Heart left ventricle (tissue), 16 donors: Measurements from ENCODE around the gene CES4A. TPM values are rescaled to one million over a fixed set of nuclear protein-coding genes. Genes with fewer than 3 reads are reported as not detected.
A peak's percentile ranks its signal among the peaks of the same experiment; 100 is the strongest.
"Not testable (repeated sequence)": the region's sequence is repeated elsewhere in the genome, so short reads cannot be mapped to it uniquely, and the experiment has no call there.

ENCODE experiments used
- ATAC-seq, 4 donors: fragments of 200-7000 bp; cut with Tn5 transposase; one replicate each; pipeline ENCODE4 v1.9.1; 2020 to 2022; ENCODE audit warnings: moderate library complexity in 4 of 4, mild to moderate bottlenecking in 3 of 4, moderate number of reproducible peaks in 1 of 4
- DNase-seq, 5 donors: peaks; one replicate each; pipeline ENCODE4 v3.0.0-alpha.2; 2020
- H3K27ac ChIP-seq, 12 donors: fragments of 200-600 bp; sonication (generic) in 4 of 12; one replicate each; pipeline versions ENCODE4 v1.5.0 to v1.8.0; 2016 to 2022; ENCODE audit warnings: mild to moderate bottlenecking in 2 of 12
- H3K27me3 ChIP-seq, 9 donors: fragments of 200-600 bp; sonication (generic) in 2 of 9; one replicate each; pipeline versions ENCODE4 v1.5.1 to v1.8.0; 2016 to 2022; ENCODE audit warnings: mild to moderate bottlenecking in 3 of 9
- H3K36me3 ChIP-seq, 9 donors: fragments of 200-600 bp; sonication (generic) in 2 of 9; one replicate each; pipeline versions ENCODE4 v1.5.0 to v1.8.0; 2018 to 2022; ENCODE audit warnings: mild to moderate bottlenecking in 2 of 9
- H3K4me1 ChIP-seq, 12 donors: fragments of 200-600 bp; sonication (generic) in 4 of 12; one replicate each; pipeline versions ENCODE4 v1.5.0 to v1.8.0; 2016 to 2022; ENCODE audit warnings: mild to moderate bottlenecking in 3 of 12
- H3K4me3 ChIP-seq, 12 donors: fragments of 200-600 bp; sonication (generic) in 4 of 12; one replicate each; pipeline versions ENCODE4 v1.5.0 to v1.8.0; 2017 to 2022; ENCODE audit warnings: mild to moderate bottlenecking in 9 of 12, moderate library complexity in 4 of 12
- H3K9me3 ChIP-seq, 12 donors: fragments of 200-600 bp; sonication (generic) in 4 of 12; one replicate each; pipeline versions ENCODE4 v1.5.0 to v1.8.0; 2016 to 2022; ENCODE audit warnings: mild to moderate bottlenecking in 1 of 12
- POLR2A ChIP-seq, 2 donors: fragments of 450-650 bp; IDR thresholded peaks; one replicate each; pipeline ENCODE4 v1.6.1; 2017; ENCODE audit warnings: antibody characterized with exemption in 2 of 2, mild to moderate bottlenecking in 2 of 2, moderate library complexity in 2 of 2
- WGBS, 4 donors: extraction: QIAGEN DNeasy Blood & Tissue Kit in 2 of 4; methylation state at CpG; one replicate each; pipeline versions ENCODE4 v1.1.5 to v1.1.7; 2013 to 2018; 5-methylcytosine and 5-hydroxymethylcytosine counted together
- intact Hi-C, 10 donors: fragments of 100-400 bp; cut with DNase I; formaldehyde crosslinking; loops; one replicate each; pipeline versions ENCODE4 v1.11.1 to v1.14.2; 2022
- polyA plus RNA-seq, 2 donors: library from polyadenylated mRNA; stranded (reverse); fragments of 200-250 nt; gene quantifications; one replicate each; pipeline ENCODE4 v1.2.3, GENCODE V29; 2013
- total RNA-seq, 9 donors: library from RNA; depleted of rRNA in 2 of 9; stranded (reverse); fragments of >200 nt in 2 of 9; fragmentation: NEBNext Ultra II Directional in 3 of 9; extraction: Animal tissue kit (Norgen Biotek cat#: 25700) in 3 of 9; gene quantifications; one replicate each; pipeline versions ENCODE4 v1.1.0 to v1.2.4, GENCODE V29; 2016 to 2023
- TF ChIP-seq, protein P1 (sequence below), 12 donors: fragments of 200-600 bp; sonication (generic) in 4 of 12; IDR thresholded peaks; one replicate each; pipeline versions ENCODE4 v1.5.0 to v1.8.0; 2018 to 2022; ENCODE audit warnings: antibody characterized with exemption in 12 of 12, mild to moderate bottlenecking in 5 of 12
- donor health status: ischemic (EF 13 %, LVEDD 7.1; RV severe dilation, severe dysfunction).
- donor health status: healthy with polysubstance abuse.
- donor health status: DM: no; HTN: yes; CAD: no.
- donor health status: DM: no; HTN: no; CAD: no.
- donor health status: ischemic (EF 25% LVEDD 6.9; RV normal size, moderate dysfunction).
- donor health status: ischemic (EF 25% LVEDD 5.7; RV mildly dilated, moderate dysfunction).
- donor health status: healthy.
- donor health status: DM: yes; HTN: yes; CAD: no.
- donor health status: ischemic (EF 35%, LVEDD 5.7; RV mildly dilated, moderate dysfunction).
- donor health status: nonischemic (EF 11% LVEDD 7.7; RV severe dilation, severe dysfunction).
- donor health status: DM: yes; HTN: yes; CAD: no.
- donor health status: PGD.
- donor health status: ischemic (EF 29% LVEDD 5.4; RV normal size, mild dysfunction).
- donor health status: nonischemic (EF 23%, LVEDD 6.1; RV moderate dilation, normal function).

The CES4A gene
- total and polyA plus RNA-seq, 11 donors, result 3.5 to 26.8 (median 8.1) TPM

DNA sequence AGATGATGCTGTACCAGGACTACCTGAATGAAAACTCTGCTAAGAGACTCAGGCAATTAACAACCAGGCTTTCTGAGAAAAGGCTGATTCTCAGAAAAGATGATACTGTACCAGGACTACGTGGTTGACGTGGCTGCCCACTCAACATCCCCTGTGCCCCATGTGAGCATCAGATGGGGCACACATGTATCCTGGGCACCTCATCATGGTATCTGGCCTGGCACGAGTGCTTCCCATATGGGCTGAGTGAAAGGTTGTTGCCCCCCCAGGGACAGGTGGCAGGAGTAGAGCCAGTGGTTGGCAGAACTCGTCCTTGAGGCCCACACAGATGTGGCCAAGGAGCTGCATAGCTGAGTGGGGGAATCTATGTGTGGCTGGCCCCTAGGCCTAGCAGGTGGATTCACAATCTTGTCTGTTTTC lies 3.5 kb upstream of the CES4A start:
- no peak overlapping the region for H3K4me3 ChIP-seq
- peaks cover 0 to 2% (median 0%) of the 10 kb centered on the region in 12 donors for H3K9me3 ChIP-seq
- no peaks in the 10 kb centered on the region for H3K4me1 ChIP-seq
- no peaks in the 10 kb centered on the region for H3K27me3 ChIP-seq
- intact Hi-C loops, result no loop called here
- H3K36me3 ChIP-seq, result no peaks in the 10 kb centered on the region
- ATAC-seq (no peak), DNase-seq (no peak)
- TF ChIP-seq, protein P1, sequence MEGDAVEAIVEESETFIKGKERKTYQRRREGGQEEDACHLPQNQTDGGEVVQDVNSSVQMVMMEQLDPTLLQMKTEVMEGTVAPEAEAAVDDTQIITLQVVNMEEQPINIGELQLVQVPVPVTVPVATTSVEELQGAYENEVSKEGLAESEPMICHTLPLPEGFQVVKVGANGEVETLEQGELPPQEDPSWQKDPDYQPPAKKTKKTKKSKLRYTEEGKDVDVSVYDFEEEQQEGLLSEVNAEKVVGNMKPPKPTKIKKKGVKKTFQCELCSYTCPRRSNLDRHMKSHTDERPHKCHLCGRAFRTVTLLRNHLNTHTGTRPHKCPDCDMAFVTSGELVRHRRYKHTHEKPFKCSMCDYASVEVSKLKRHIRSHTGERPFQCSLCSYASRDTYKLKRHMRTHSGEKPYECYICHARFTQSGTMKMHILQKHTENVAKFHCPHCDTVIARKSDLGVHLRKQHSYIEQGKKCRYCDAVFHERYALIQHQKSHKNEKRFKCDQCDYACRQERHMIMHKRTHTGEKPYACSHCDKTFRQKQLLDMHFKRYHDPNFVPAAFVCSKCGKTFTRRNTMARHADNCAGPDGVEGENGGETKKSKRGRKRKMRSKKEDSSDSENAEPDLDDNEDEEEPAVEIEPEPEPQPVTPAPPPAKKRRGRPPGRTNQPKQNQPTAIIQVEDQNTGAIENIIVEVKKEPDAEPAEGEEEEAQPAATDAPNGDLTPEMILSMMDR (IDR thresholded peaks at IDR 0.05), result no peak
- TF ChIP-seq POLR2A (IDR thresholded peaks at IDR 0.05), result no peak
- peak overlapping the region in 1 of 12 donors; percentile 42 for H3K27ac ChIP-seq
- WGBS, 4 donors, result 87 to 96% (median 91%) methylated on average over 2 to 4 of the region's 4 CpGs

DNA sequence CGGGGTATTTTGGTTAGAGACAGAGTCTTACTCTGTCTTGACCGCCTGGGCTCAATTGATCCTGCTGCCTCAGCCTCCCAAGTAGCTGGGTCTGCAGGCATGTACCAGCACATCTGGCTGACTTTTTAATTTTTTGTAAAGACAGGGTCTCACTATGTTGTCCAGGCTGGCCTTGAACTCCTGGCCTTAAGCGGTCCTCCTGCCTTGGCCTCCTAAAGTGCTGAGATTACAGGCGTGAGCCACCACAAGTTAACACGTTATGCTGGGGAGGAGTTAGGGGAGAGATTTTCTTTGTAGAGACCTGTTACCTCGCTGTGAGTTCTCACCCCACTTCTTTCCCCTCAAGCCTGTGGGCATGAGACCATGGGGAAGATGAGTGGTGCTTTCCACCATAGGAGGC lies 1.8 kb upstream of the CES4A start:
- Histone ChIP-seq H3K9me3 (peaks cover 0 to 2% (median 0%) of the 10 kb centered on the region in 12 donors), H3K36me3 (no peaks in the 10 kb centered on the region), H3K4me3 (no peak overlapping the region), H3K27ac (no peak overlapping the region), H3K27me3 (no peaks in the 10 kb centered on the region), H3K4me1 (no peaks in the 10 kb centered on the region)
- no peak for TF ChIP-seq POLR2A (IDR thresholded peaks at IDR 0.05)
- TF ChIP-seq, protein P1 (IDR thresholded peaks at IDR 0.05), result no peak
- no peak for ATAC-seq
- WGBS, 4 donors, result 93 to 99% (median 95%) methylated on average over 5 to 6 of the region's 6 CpGs
- intact Hi-C loops, result no loop called here
- no peak for DNase-seq

DNA sequence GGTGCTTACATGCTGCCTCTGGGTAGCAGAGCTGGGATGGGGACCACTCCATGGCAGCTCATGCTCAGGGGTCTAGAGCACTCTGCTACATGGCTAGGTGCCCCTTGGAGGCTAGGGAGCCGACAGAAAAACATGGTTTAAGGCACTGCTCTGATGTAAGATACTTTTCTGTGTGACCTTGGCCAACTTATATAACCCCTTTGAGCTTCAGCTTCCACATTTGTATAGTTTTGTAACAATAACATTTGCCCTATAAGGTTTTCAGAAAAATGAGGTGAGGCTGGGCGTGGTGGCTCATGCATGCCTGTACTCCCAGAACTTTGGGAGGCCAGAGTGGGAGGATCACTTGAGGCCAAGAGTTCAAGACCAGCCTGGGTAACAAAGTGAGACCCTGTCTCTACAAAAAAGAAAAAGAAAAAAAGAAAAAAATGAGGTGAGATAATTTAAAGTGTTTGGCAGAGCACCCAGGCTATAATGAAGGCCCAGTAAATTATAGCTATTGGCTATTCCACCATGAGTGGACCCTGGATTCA lies 3.2 kb downstream of the CES4A start:
- peaks cover 0 to 9% (median 1%) of the 10 kb centered on the region in 12 donors for H3K4me1 ChIP-seq
- TF ChIP-seq, protein P1 (IDR thresholded peaks at IDR 0.05), result no peak
- no peak for TF ChIP-seq POLR2A (IDR thresholded peaks at IDR 0.05)
- DNase-seq, result no peak
- intact Hi-C loops, result no loop called here
- H3K36me3 ChIP-seq, result no peaks in the 10 kb centered on the region
- WGBS, 4 donors, result 87 to 92% (median 90%) methylated on average over 2 of the region's 2 CpGs
- no peak overlapping the region for H3K4me3 ChIP-seq
- no peaks in the 10 kb centered on the region for H3K9me3 ChIP-seq
- no peaks in the 10 kb centered on the region for H3K27me3 ChIP-seq
- no peak for ATAC-seq
- no peak overlapping the region for H3K27ac ChIP-seq

DNA sequence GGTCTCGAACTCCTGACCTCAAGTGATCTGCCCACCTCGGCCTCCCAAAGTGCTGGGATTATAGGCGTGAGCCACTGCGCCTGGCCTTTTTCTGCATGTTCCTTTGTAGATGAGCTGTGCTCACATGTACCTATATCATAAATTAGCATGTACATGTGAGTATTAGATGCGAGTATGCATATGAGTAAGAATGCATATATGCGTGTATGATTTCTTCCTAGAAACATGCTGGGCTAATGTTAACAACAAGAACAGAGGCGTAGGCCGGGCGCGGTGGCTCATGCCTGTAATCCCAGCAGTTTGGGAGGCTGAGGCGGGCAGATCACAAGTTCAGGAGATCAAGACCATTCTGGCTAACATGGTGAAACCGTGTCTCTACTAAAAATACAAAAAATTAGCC lies 5.2 kb downstream of the CES4A start:
- H3K9me3 ChIP-seq, H3K4me3 ChIP-seq, H3K27ac ChIP-seq, ATAC-seq, DNase-seq, intact Hi-C loops, H3K27me3 ChIP-seq, H3K36me3 ChIP-seq: not testable (repeated sequence)
- 94 to 96% (median 95%) methylated on average over 12 of the region's 12 CpGs for WGBS, 4 donors
- peaks cover 0 to 19% (median 4%) of the 10 kb centered on the region in 12 donors for H3K4me1 ChIP-seq
